Measurements from ENCODE around the gene GAS5.

- TF ChIP-seq, protein P1, sequence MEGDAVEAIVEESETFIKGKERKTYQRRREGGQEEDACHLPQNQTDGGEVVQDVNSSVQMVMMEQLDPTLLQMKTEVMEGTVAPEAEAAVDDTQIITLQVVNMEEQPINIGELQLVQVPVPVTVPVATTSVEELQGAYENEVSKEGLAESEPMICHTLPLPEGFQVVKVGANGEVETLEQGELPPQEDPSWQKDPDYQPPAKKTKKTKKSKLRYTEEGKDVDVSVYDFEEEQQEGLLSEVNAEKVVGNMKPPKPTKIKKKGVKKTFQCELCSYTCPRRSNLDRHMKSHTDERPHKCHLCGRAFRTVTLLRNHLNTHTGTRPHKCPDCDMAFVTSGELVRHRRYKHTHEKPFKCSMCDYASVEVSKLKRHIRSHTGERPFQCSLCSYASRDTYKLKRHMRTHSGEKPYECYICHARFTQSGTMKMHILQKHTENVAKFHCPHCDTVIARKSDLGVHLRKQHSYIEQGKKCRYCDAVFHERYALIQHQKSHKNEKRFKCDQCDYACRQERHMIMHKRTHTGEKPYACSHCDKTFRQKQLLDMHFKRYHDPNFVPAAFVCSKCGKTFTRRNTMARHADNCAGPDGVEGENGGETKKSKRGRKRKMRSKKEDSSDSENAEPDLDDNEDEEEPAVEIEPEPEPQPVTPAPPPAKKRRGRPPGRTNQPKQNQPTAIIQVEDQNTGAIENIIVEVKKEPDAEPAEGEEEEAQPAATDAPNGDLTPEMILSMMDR (conservative IDR thresholded peaks at IDR 0.05; ENCODE audit: low read length), result no peak
- TF ChIP-seq EZH2phosphoT487 (IDR thresholded peaks at IDR 0.05; ENCODE audit: borderline replicate concordance, low read depth, low read length), result no peak
Observed at GRCh38 chr1:173900427-173900826, 32.6 kb upstream of the GAS5 start.
